ENCODE data around the gene CNTNAP5. TPM values are rescaled to one million over a fixed set of nuclear protein-coding genes. Genes with fewer than 3 reads are reported as not detected.

CNTNAP5 gene
- total RNA-seq, 1 donor = not detected

GRCh38 chr2:124607679-124608078 lies 582.6 kb downstream of the CNTNAP5 start:
- H3K27me3 ChIP-seq (ENCODE audit: insufficient read depth, low read length) = no peaks in the 10 kb centered on the region
- no peaks in the 10 kb centered on the region for H3K4me1 ChIP-seq (ENCODE audit: insufficient read depth, low read length)
- H3K9me3 ChIP-seq (ENCODE audit: low read depth, low read length) = peaks cover 6% of the 10 kb centered on the region
- no peak overlapping the region for H3K4me3 ChIP-seq (ENCODE audit: low read length)

GRCh38 chr2:124609667-124610066 lies 584.6 kb downstream of the CNTNAP5 start:
- Histone ChIP-seq H3K27me3 (ENCODE audit: insufficient read depth, low read length) (no peaks in the 10 kb centered on the region), H3K9me3 (ENCODE audit: low read depth, low read length) (no peaks in the 10 kb centered on the region), H3K4me3 (ENCODE audit: low read length) (no peak overlapping the region), H3K4me1 (ENCODE audit: insufficient read depth, low read length) (no peaks in the 10 kb centered on the region)

- H3K4me1 ChIP-seq (ENCODE audit: insufficient read depth, low read length) = no peaks in the 10 kb centered on the region
- H3K9me3 ChIP-seq (ENCODE audit: low read depth, low read length) = no peaks in the 10 kb centered on the region
- no peaks in the 10 kb centered on the region for H3K27me3 ChIP-seq (ENCODE audit: insufficient read depth, low read length)
- no peak overlapping the region for H3K4me3 ChIP-seq (ENCODE audit: low read length)
These were observed 585.1 kb downstream of the CNTNAP5 start for GRCh38 chr2:124610141-124610540.

- H3K27me3 ChIP-seq (ENCODE audit: insufficient read depth, low read length) = no peaks in the 10 kb centered on the region
- no peaks in the 10 kb centered on the region for H3K4me1 ChIP-seq (ENCODE audit: insufficient read depth, low read length)
- H3K4me3 ChIP-seq (ENCODE audit: low read length) = no peak overlapping the region
- H3K9me3 ChIP-seq (ENCODE audit: low read depth, low read length) = no peaks in the 10 kb centered on the region
These were observed 585.8 kb downstream of the CNTNAP5 start for GRCh38 chr2:124610866-124611265.

- no peaks in the 10 kb centered on the region for H3K27me3 ChIP-seq (ENCODE audit: insufficient read depth, low read length)
- H3K4me3 ChIP-seq (ENCODE audit: low read length) = no peak overlapping the region
- H3K9me3 ChIP-seq (ENCODE audit: low read depth, low read length) = no peaks in the 10 kb centered on the region
- no peaks in the 10 kb centered on the region for H3K4me1 ChIP-seq (ENCODE audit: insufficient read depth, low read length)
These were observed 598.5 kb downstream of the CNTNAP5 start for GRCh38 chr2:124623560-124623959.

GRCh38 chr2:124625561-124625960 lies 600.5 kb downstream of the CNTNAP5 start:
- no peaks in the 10 kb centered on the region for H3K9me3 ChIP-seq (ENCODE audit: low read depth, low read length)
- no peaks in the 10 kb centered on the region for H3K27me3 ChIP-seq (ENCODE audit: insufficient read depth, low read length)
- no peak overlapping the region for H3K4me3 ChIP-seq (ENCODE audit: low read length)
- H3K4me1 ChIP-seq (ENCODE audit: insufficient read depth, low read length) = no peaks in the 10 kb centered on the region

- no peaks in the 10 kb centered on the region for H3K9me3 ChIP-seq (ENCODE audit: low read depth, low read length)
- H3K27me3 ChIP-seq (ENCODE audit: insufficient read depth, low read length) = no peaks in the 10 kb centered on the region
- no peaks in the 10 kb centered on the region for H3K4me1 ChIP-seq (ENCODE audit: insufficient read depth, low read length)
- H3K4me3 ChIP-seq (ENCODE audit: low read length) = no peak overlapping the region
These were observed 601.9 kb downstream of the CNTNAP5 start for GRCh38 chr2:124626993-124627392.

- Histone ChIP-seq H3K9me3 (ENCODE audit: low read depth, low read length) (no peaks in the 10 kb centered on the region), H3K4me3 (ENCODE audit: low read length) (no peak overlapping the region), H3K27me3 (ENCODE audit: insufficient read depth, low read length) (no peaks in the 10 kb centered on the region), H3K4me1 (ENCODE audit: insufficient read depth, low read length) (no peaks in the 10 kb centered on the region)
These were observed 608.7 kb downstream of the CNTNAP5 start for GRCh38 chr2:124633812-124634211.

- Histone ChIP-seq H3K4me3 (ENCODE audit: low read length) (no peak overlapping the region), H3K4me1 (ENCODE audit: insufficient read depth, low read length) (no peaks in the 10 kb centered on the region), H3K9me3 (ENCODE audit: low read depth, low read length) (no peaks in the 10 kb centered on the region), H3K27me3 (ENCODE audit: insufficient read depth, low read length) (no peaks in the 10 kb centered on the region)
These were observed 614.4 kb downstream of the CNTNAP5 start for GRCh38 chr2:124639524-124639923.

- Histone ChIP-seq H3K4me3 (ENCODE audit: low read length) (no peak overlapping the region), H3K27me3 (ENCODE audit: insufficient read depth, low read length) (no peaks in the 10 kb centered on the region), H3K9me3 (ENCODE audit: low read depth, low read length) (no peaks in the 10 kb centered on the region), H3K4me1 (ENCODE audit: insufficient read depth, low read length) (no peaks in the 10 kb centered on the region)
These were observed 615.2 kb downstream of the CNTNAP5 start for GRCh38 chr2:124640221-124640750.

- Histone ChIP-seq H3K4me3 (ENCODE audit: low read length) (no peak overlapping the region), H3K4me1 (ENCODE audit: insufficient read depth, low read length) (no peaks in the 10 kb centered on the region), H3K9me3 (ENCODE audit: low read depth, low read length) (no peaks in the 10 kb centered on the region), H3K27me3 (ENCODE audit: insufficient read depth, low read length) (no peaks in the 10 kb centered on the region)
These were observed 621.2 kb downstream of the CNTNAP5 start for GRCh38 chr2:124646166-124646815.

- Histone ChIP-seq H3K4me1 (ENCODE audit: insufficient read depth, low read length) (no peaks in the 10 kb centered on the region), H3K4me3 (ENCODE audit: low read length) (no peak overlapping the region), H3K27me3 (ENCODE audit: insufficient read depth, low read length) (no peaks in the 10 kb centered on the region), H3K9me3 (ENCODE audit: low read depth, low read length) (no peaks in the 10 kb centered on the region)
These were observed 622.2 kb downstream of the CNTNAP5 start for GRCh38 chr2:124647245-124647644.

- H3K4me1 ChIP-seq (ENCODE audit: insufficient read depth, low read length) = no peaks in the 10 kb centered on the region
- no peaks in the 10 kb centered on the region for H3K9me3 ChIP-seq (ENCODE audit: low read depth, low read length)
- no peak overlapping the region for H3K4me3 ChIP-seq (ENCODE audit: low read length)
- no peaks in the 10 kb centered on the region for H3K27me3 ChIP-seq (ENCODE audit: insufficient read depth, low read length)
These were observed 622.6 kb downstream of the CNTNAP5 start for GRCh38 chr2:124647663-124648062.

- Histone ChIP-seq H3K4me3 (ENCODE audit: low read length) (no peak overlapping the region), H3K4me1 (ENCODE audit: insufficient read depth, low read length) (no peaks in the 10 kb centered on the region), H3K9me3 (ENCODE audit: low read depth, low read length) (no peaks in the 10 kb centered on the region), H3K27me3 (ENCODE audit: insufficient read depth, low read length) (no peaks in the 10 kb centered on the region)
These were observed 623.9 kb downstream of the CNTNAP5 start for GRCh38 chr2:124649001-124649400.

- Histone ChIP-seq H3K4me3 (ENCODE audit: low read length) (no peak overlapping the region), H3K27me3 (ENCODE audit: insufficient read depth, low read length) (no peaks in the 10 kb centered on the region), H3K9me3 (ENCODE audit: low read depth, low read length) (peaks cover 4% of the 10 kb centered on the region), H3K4me1 (ENCODE audit: insufficient read depth, low read length) (no peaks in the 10 kb centered on the region)
These were observed 627.0 kb downstream of the CNTNAP5 start for GRCh38 chr2:124652099-124652498.

GRCh38 chr2:124658373-124658772 lies 633.3 kb downstream of the CNTNAP5 start:
- Histone ChIP-seq H3K4me3 (ENCODE audit: low read length) (no peak overlapping the region), H3K9me3 (ENCODE audit: low read depth, low read length) (peaks cover 4% of the 10 kb centered on the region), H3K4me1 (ENCODE audit: insufficient read depth, low read length) (no peaks in the 10 kb centered on the region), H3K27me3 (ENCODE audit: insufficient read depth, low read length) (no peaks in the 10 kb centered on the region)
